Right ventricle myocardium superior (tissue), 1 donor: Measurements from ENCODE around the gene PGA4. TPM values are rescaled to one million over a fixed set of nuclear protein-coding genes. Genes with fewer than 3 reads are reported as not detected.
A peak's percentile ranks its signal among the peaks of the same experiment; 100 is the strongest.
"Not testable (repeated sequence)": the region's sequence is repeated elsewhere in the genome, so short reads cannot be mapped to it uniquely, and the experiment has no call there.

Source experiments
- ATAC-seq: fragments of 200-7000 bp; cut with Tn5 transposase; one replicate; pipeline ENCODE4 v1.9.1; 2020; ENCODE audit warnings: mild to moderate bottlenecking; ENCODE audit not compliant: poor library complexity
- DNase-seq: peaks from one replicate; pipeline ENCODE4 v3.0.0-alpha.2; 2020
- intact Hi-C: fragments of 100-400 bp; cut with DNase I; formaldehyde crosslinking; loops from one replicate; pipeline ENCODE4 v1.11.2; 2022
- long read RNA-seq: library from polyadenylated mRNA; unstranded; transcript quantifications from one replicate; pipeline ENCODE4 v2.0.0, GENCODE V29; 2021
- total RNA-seq: library from RNA; stranded (reverse); fragmentation: NEBNext Ultra II Directional; extraction: Animal tissue kit (Norgen Biotek cat#: 25700); gene quantifications from one replicate; pipeline ENCODE4 v1.2.1, GENCODE V29; 2021
- donor health status: DM: no; HTN: yes; CAD: no; lungs with severe emphysema.

PGA4 gene
- 0.83 TPM for total RNA-seq
- long read RNA-seq = 0 reads

- ATAC-seq, DNase-seq, intact Hi-C loops: not testable (repeated sequence)
Observed at GRCh38 chr11:61222047-61222446, at the start of gene PGA4. TSS of gene PGA4 (plus strand) at chr11:61222347. CDS start at chr11:61222401, 54 bp downstream.

DNA sequence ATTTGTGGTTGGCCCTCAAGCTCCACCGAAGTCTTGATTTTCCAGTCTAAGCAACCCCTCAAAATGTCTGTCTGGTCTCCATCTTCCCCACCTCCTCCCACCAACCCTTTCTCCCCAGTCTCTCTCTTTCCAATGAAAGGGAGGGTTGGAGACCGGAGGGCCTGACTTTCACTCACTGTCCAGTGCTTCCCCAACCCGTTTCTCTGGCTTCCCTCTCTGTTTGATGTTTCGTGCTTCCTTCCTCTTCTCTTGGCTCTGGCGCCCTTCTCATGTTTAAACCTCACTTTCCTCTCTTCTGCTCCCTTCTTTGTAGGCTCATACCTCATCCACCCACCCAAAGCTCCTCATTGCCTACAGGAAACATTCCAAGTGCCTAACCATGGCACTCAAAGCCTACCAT, 49.8 kb upstream of the PGA4 start:
- ATAC-seq = no peak
- intact Hi-C loops = no loop called here
- DNase-seq = no peak

DNA sequence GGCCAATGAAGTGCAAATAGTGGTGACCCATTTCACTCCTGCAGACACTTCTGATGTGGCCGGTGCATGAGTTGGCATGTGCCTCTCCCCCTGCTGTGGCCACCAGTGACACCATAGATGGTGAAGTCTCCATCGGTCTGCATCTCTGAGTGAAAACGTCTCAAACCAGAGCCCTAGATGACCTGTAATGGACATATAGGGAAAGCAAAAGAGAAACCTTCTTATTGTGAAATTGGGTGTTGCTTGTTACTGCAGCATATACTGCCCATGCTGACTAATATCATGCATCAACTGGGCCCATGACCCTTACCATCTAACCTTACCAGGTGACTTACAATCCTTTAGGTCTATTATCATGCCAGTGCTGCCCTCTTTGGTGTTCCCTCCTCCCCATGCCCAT, 49.3 kb upstream of the PGA4 start:
- intact Hi-C loops = no loop called here
- DNase-seq (no peak), ATAC-seq (no peak)

DNA sequence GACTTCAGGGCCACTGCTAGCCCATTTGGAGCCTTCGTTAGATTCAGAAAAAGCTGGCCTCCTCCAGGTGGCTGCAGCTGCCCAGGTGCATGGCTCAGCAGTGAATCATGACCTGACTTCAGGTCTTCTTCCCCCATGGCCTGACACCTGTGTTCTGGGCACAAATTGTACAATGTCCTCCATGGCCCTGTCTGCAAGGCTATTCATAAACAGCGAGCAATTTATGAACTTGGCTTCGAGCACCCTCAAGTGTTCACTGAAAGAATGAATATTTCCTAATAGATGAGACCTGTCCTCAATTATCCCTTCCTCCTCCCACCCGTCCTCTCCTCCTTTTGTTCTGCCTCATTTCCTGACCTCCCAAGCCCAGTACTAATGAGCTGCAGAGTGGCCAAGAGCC, 48.7 kb upstream of the PGA4 start:
- no peak for DNase-seq
- intact Hi-C loops = no loop called here
- no peak for ATAC-seq

GRCh38 chr11:61174273-61174672, 47.9 kb upstream of the PGA4 start:
- no peak for ATAC-seq
- intact Hi-C loops = no loop called here
- no peak for DNase-seq

GRCh38 chr11:61174949-61175348, 47.2 kb upstream of the PGA4 start:
- intact Hi-C loops = no loop called here

GRCh38 chr11:61176446-61176845, 45.7 kb upstream of the PGA4 start:
- no peak for ATAC-seq
- intact Hi-C loops = no loop called here

More at GRCh38 chr11:61174949-61175348, 47.2 kb upstream of the PGA4 start:
- DNase-seq = no peak
- no peak for ATAC-seq

GRCh38 chr11:61180205-61180604, 41.9 kb upstream of the PGA4 start:
- ATAC-seq, intact Hi-C loops, DNase-seq: not testable (repeated sequence)

More at GRCh38 chr11:61176446-61176845, 45.7 kb upstream of the PGA4 start:
- DNase-seq = no peak

DNA sequence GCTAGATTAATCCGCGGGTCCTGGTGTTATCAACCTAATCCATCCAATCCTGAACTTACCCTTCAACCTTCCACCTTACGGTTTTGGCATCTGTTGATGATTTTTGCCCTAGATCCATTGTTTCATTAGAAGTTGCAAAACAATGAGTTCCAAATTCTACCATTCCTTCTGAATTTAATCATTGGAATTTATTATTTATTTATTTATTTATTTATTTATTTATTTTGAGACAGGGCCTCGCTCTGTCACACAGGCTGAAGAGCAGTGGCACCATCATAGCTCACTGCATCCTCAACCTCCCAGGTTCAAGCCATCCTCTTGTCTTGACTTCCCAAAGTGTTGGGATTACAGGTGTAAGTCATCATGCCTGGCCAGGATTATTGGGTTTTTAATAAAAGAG, 40.7 kb upstream of the PGA4 start:
- intact Hi-C loops = no loop called here
- DNase-seq = no peak
- no peak for ATAC-seq

GRCh38 chr11:61183645-61184044, 38.5 kb upstream of the PGA4 start:
- no peak for DNase-seq
- no peak for ATAC-seq
- intact Hi-C loops = no loop called here

DNA sequence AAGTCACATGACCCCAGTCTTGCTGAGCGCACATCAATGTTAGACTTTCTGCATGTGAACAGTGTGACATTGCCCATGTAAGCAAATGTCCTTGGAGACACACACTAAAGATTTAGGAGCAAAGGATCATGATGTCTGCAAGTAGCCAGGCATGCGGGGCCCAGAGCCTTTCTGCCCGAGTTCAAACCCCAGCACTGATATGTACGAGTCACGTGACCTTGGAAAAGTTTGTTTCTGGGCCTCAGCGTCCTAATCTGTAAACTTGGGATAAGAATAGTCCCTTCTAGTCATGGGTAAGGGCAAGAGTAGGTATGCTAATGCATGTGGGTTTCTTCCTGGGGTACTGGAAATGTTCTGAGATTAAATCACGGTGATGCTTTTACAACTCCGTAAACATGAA, 35.6 kb upstream of the PGA4 start:
- ATAC-seq = no peak
- intact Hi-C loops = loop anchor here (5.0 kb wide), 1 partner anchor 354 kb away; no protein-coding TSS in a partner anchor
- DNase-seq = no peak

- ATAC-seq (peak; percentile 80), DNase-seq (peak; percentile 83)
- intact Hi-C loops = loop anchor here (5.0 kb wide), 1 partner anchor 355 kb away; no protein-coding TSS in a partner anchor
Observed at GRCh38 chr11:61187505-61188130, 34.5 kb upstream of the PGA4 start.

GRCh38 chr11:61189933-61190332, 32.2 kb upstream of the PGA4 start:
- DNase-seq = no peak
- intact Hi-C loops = loop anchor here (5.0 kb wide), 1 partner anchor 358 kb away; no protein-coding TSS in a partner anchor
- ATAC-seq = no peak

- DNase-seq = no peak
- ATAC-seq = no peak
- intact Hi-C loops = no loop called here
Observed at GRCh38 chr11:61193596-61193995, 28.6 kb upstream of the PGA4 start.

- intact Hi-C loops = no loop called here
- ATAC-seq = no peak
Observed at GRCh38 chr11:61194169-61194671, 27.9 kb upstream of the PGA4 start.

DNA sequence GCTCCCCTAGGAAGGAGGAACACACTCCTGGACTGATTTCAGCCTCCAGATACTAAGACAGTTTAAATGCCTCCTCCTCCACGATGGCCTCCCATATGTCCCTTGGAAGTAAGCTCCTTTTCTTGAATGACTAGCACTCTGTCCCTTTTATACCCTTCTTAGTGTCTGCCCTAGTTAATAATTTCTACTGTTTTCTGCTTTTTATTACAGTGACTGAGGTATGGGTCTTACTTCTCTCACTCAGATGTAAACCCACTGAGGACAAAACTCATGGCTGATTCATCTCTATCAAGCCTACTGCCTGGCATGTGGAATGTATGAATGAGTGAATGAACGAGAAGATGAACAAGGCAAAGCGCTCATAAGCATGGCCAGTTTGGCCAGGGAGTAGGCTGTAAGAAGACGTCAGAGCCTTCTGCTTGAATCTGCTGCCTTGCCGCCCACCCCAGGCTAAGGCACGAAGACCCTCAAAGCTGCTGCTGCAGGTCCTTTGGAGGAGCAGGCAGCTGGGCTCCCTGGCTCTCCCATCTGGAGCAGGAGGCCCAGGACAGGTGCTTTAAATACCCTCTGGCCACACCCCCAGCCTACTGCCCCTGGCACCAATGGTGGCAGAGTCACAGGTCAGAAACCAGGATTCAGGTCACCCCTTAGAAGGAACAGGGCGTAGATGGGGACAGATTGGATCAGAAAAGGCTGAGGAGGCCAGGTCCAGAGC, 27.0 kb upstream of the PGA4 start:
- DNase-seq = no peak
- intact Hi-C loops = no loop called here
- no peak for ATAC-seq

More at GRCh38 chr11:61194169-61194671, 27.9 kb upstream of the PGA4 start:
- no peak for DNase-seq

- no peak for ATAC-seq
- intact Hi-C loops = no loop called here
- DNase-seq = no peak
Observed at GRCh38 chr11:61195719-61196118, 26.4 kb upstream of the PGA4 start.

GRCh38 chr11:61198361-61198760, 23.8 kb upstream of the PGA4 start:
- no peak for DNase-seq
- intact Hi-C loops = no loop called here

GRCh38 chr11:61198948-61199523, 23.1 kb upstream of the PGA4 start:
- DNase-seq (no peak), ATAC-seq (no peak)
- intact Hi-C loops = no loop called here

More at GRCh38 chr11:61198361-61198760, 23.8 kb upstream of the PGA4 start:
- no peak for ATAC-seq

DNA sequence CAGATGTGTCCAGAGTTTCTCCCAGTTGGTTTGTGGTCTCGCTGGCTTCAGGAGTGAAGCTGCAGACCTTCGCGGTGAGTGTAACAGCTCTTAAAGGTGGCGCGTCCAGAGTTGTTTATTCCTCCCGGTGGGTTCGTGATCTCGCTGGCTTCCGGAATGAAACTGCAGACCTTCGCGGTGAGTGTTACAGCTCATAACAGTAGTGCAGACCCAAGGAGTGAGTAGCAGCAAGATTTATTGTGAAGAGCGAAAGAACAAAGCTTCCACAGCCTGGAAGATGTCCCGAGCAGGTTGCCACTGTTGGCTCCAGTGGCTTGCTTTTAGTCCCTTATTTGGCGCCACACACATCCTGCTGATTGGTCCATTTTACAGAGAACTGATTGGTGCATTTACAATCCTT, 20.7 kb upstream of the PGA4 start:
- DNase-seq (no peak), ATAC-seq (no peak)
- intact Hi-C loops = no loop called here
